Retina (tissue), 1 donor: Measurements from ENCODE around the gene SPDYE3.
"Not testable (repeated sequence)": the region's sequence is repeated elsewhere in the genome, so short reads cannot be mapped to it uniquely, and the experiment has no call there.

Experiments used
- DNase-seq: peaks from one replicate; pipeline ENCODE4 v3.0.0-alpha.2; 2016

SPDYE3 gene

GRCh38 chr7:100352984-100353684, 45.6 kb downstream of the SPDYE3 start:
- DNase-seq = no peak

DNA sequence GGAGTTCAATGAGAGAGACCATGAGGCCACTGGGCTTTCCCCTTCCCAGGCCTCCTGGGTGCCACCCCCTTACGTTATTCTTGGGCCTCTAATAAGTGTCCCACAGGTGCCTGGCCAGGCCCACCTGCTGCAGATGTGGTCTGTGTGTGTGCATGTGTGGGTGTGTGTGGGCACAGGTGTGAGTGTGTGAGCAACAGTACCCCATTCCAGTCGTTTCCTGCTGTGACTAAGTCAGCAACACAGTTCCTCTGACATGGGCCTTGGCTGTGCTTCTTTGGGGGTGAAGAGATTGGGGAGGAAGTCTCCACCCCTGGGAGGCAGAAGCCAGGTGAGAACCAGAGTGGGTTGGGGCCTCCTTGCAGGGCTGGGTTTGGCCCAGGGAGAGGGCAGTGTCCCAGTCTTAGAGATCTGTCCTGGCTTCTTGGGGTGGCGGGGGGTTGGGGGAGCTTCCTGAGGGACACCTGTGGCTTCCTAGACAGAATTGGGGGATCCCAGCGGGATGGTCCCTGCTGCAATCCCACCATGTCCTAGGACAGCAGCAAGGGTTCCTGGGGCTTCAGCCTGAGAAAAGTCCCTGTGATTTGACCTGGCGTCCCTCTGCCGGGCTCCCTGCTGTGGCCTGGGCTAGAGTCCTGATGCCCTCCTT, 46.3 kb downstream of the SPDYE3 start:
- no peak for DNase-seq

DNA sequence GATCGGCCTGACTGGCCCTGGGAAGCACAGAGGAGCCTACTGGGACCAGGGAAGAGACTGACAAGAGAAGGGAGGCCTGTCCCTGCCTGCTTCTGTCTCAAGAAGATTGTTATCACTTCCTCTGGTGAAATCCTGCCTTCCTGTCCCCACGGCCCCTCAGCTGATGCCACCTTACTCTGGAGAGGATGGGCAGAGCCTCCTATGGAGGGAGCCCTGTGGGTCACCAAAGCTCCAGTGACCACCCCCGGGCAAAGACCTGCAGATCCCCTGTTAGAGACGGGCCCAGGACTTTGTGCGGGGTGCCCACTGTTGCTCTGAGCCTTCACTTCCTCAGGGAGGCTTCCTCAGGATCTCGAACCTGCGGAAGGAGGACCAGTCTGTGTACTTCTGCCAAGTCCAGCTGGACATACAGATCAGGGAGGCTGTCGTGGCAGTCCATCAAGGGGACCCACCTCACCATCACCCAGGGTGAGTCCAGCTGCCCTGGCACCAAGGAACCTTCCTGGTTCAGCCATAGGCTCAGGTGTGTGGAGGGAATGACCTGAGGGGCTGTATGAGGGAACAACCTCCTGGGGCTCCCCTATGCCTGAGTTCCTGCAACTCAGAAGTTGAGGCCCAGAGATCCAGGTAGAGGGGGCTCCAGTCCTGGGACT, 49.0 kb downstream of the SPDYE3 start:
- no peak for DNase-seq

GRCh38 chr7:100357131-100357561, 49.6 kb downstream of the SPDYE3 start:
- DNase-seq = no peak

- no peak for DNase-seq
These were observed 50.7 kb downstream of the SPDYE3 start, which contains the start of gene PILRB for GRCh38 chr7:100358027-100358856. Gene PILRB, plus strand, starts transcription at chr7:100358117. Its CDS starts 186 bp downstream, at chr7:100358303.

DNA sequence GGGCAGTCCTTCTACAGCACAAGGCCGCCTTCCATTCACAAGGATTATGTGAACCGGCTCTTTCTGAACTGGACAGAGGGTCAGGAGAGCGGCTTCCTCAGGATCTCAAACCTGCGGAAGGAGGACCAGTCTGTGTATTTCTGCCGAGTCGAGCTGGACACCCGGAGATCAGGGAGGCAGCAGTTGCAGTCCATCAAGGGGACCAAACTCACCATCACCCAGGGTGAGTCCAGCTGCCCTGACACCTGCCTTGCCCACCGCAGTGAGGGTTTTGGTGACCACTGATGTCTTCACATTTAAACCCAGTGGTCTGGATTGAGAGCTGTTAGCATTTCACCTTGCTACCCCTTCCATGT, 51.3 kb downstream of the SPDYE3 start:
- no peak for DNase-seq

GRCh38 chr7:100360135-100360854, 52.8 kb downstream of the SPDYE3 start:
- DNase-seq = no peak

DNA sequence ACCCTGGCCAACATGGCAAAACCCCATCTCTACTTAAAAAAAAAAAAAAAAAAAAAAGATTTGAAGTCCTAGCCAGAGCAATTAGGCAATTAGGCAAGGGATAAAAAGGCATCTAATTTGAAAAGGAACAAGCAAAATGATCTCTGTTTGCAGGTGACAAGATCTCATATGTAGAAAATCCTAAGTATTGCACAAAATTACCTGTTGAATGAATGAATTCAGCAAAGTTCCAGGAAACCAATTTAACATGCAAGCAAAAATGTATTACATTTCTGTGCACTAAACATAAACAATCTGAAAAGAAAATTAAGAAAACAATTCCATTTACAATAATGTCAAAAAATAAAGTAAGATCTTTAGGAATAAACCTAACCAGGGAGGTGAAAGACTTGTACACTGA, 55.6 kb downstream of the SPDYE3 start:
- DNase-seq = no peak

DNA sequence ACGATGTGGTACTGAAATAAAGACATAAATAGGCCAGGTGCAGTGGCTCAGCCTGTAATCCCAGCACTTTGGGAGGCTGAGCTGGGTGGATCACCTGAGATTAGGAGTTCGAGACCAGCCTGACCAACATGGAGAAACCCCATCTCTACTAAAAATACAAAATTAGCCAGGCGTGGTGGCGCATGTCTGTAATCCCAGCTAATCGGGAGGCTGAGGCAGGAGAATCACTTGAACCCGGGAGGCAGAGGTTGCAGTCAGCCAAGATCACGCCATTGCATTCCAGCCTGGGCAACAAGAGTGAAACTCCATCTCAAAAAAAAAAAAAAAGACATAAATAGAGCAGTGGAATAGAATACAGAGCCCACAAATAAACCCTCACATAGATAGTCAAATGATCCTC, 56.3 kb downstream of the SPDYE3 start:
- not testable (repeated sequence) for DNase-seq

DNA sequence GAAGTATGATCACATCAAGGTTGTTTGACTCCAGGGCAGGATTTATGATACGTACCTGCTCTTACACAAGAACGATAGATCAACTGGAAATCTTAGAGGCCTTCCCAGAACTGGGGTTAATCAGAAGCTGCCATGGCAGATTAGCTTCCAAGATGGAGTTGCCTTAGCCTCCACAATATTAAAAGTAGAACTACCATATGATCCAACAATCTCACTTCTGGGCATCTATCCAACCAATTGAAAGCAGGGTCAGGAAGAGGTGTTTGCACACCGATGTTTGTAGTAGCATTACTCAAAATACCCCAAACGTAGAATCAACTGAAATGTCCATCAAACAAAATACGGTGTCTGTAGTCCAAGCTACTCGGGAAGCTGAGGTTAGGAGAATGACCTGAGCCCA, 57.0 kb downstream of the SPDYE3 start:
- DNase-seq = no peak

- DNase-seq = not testable (repeated sequence)
These were observed 58.5 kb downstream of the SPDYE3 start for GRCh38 chr7:100365998-100366367.

DNA sequence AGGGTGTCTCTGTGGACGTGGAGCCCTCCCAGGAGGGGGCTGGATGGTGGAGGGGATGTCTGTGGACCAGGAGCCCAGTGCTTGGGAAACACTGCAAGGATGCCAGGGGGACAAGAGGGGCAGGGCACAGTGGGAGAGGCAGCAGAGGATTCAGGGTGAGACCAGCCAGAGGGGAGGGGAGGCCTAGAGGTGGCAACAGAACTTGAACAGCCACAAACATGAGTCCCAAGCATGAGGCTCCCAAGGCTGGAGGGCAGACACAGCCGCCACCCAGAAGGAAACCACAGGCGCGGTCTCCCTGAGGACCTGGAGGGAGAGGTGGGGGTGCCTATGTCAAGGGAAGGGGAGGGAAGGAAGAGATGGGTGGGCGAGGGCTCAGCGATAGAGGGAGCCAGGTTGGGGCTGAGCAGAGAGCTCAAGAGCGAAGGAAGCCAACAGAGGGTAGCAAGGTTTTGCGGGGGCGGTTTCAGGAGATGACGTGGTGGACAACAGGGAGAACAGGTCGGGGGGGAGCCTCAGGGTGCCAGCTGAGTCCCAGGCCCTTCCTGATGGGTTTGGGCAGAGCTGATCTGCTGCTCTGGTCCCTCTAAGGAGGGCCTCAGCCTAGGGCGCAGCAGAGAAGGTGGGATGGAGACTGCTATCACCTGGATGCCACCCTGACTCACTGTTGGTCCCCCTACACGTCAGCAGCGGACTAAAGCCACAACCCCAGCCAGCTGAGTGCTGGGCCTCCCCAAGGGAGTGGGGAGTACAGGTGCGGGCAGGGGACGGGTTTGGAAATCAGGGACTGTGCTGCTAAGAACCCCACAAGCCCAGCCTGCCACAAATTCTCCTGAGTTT, 59.1 kb downstream of the SPDYE3 start:
- no peak for DNase-seq

- no peak for DNase-seq
These were observed 59.7 kb downstream of the SPDYE3 start for GRCh38 chr7:100367251-100367620.

DNA sequence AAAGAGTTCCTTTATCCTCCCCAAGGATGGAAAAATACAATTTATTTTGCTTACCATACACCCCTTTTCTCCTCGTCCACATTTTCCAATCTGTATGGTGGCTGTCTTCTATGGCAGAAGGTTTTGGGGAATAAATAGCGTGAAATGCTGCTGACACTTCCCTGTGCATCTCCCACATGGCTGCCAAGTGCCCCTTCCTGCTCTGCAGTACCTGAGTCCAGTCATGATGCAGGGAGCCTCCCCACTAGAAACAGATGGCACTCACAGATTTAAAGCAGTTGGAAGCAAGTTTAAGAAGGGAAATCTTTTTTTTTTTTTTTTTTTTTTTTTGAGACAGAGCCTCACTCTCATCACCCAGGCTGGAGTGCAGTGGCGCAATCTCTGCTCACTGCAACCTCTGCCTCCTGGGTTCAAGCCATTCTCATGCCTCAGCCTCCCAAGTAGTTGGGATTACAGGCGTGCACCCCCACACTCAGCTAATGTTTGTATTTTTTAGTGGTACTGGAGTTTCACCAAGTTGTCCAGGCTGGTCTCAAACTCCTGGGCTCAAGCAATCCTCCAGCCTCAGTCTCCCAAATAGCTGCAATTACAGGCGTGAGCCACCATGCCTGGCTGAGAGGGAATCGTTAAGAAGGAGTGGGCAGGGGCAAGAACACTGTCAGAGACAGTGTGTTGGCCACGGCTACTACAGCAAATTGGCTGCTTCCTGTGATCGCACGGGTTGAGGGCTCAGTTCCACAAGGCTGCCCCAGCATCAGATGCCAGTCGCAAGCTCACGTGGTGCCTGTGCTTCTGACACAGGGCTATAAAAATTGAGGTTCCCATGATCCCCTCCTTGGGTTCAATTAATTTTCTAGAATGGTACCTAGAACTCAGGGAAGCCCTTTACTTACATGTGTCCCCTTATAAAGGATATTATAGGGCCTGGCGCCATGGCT, 60.4 kb downstream of the SPDYE3 start:
- DNase-seq = no peak

GRCh38 chr7:100369105-100369504, 61.6 kb downstream of the SPDYE3 start:
- no peak for DNase-seq

GRCh38 chr7:100370303-100370702, 62.8 kb downstream of the SPDYE3 start:
- no peak for DNase-seq

DNA sequence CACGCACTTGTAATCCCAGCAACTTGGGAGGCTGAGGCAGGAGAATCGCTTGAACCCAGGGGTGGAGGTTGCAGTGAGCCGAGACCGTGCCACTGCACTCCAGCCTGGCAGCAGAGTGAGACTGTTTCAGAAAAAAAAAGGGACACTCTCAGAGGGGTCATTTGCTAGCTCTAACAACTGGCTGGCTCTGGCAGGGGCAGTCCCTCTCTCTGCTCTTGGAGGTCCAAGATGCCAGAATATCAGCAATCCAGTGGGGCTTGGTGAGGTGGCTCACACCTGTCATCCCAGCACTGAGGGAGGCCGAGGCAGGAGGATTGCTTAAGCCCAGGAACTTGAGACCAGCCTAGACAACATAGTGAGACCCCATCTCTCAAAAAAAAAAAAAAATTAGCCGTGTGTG, 63.2 kb downstream of the SPDYE3 start:
- no peak for DNase-seq

DNA sequence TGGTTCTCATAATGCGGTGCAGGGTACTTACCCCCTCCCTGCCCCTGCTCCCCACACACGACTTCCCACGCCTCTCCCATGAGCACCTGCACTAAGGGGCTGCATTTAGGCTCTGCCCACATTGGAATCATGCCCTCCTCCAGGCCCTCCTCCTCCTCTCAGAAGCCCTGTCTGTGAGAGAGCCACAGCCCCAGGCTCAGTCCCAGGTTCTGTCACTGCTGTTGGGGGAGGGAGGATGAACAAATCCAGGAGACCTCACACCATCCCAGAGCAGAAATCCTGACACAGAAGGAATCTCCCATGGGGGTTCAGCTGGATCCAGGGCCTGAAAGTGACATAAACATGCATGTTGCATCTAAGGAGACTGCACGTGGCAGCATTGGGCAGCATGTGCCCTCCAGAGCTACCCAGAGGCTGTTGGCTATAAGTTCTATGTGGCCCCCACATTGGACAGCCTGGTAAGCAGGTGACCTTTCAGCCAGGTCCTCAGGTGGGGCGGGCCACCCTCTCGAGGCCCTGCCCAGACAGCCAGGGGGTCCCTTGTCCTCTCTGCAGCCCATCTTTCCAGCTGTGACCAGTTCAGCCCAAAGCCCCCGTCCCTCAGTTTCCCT, 64.2 kb downstream of the SPDYE3 start:
- no peak for DNase-seq
